ENCODE data around the gene CPNE1. TPM values are rescaled to one million over a fixed set of nuclear protein-coding genes. Genes with fewer than 3 reads are reported as not detected.
"Not testable (repeated sequence)": the region's sequence is repeated elsewhere in the genome, so short reads cannot be mapped to it uniquely, and the experiment has no call there.

The CPNE1 gene
- total RNA-seq, 1 donor from 2014 or later = 42.3 TPM

- peak; percentile 56 for ATAC-seq
- no peak for DNase-seq (ENCODE audit: low spot score)
Observed at GRCh38 chr20:35698298-35699126, 33.8 kb upstream of the CPNE1 start.

DNA sequence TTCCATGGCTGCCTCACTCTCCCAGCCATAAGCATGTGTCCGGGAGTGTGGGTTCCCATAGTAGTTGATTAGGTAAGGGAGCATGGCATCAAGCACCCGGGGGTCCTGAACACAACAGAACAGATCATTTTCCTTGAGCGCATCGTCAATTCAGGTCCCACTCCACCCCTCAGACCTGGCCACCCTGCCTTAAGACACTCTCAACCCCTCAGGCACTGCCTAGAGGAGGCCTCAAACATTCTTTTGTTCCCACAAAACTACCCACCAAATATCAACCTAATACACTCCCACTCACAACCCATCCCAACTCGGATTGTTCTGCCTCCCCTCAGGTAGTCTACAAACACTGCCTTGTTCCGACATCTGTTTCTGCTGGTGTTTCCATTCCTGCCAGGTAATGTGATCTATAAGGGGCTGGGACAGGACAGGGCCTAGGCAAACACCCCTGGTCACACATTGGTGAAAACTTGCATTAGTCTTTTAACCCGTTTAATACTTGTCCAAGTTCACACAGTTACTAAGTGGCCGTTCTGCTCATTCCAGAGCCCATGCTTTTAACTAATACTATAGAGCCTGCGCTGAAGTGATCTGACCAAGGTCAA lies 33.1 kb upstream of the CPNE1 start:
- peak; percentile 23 for DNase-seq (ENCODE audit: low spot score)
- no peak for ATAC-seq

DNA sequence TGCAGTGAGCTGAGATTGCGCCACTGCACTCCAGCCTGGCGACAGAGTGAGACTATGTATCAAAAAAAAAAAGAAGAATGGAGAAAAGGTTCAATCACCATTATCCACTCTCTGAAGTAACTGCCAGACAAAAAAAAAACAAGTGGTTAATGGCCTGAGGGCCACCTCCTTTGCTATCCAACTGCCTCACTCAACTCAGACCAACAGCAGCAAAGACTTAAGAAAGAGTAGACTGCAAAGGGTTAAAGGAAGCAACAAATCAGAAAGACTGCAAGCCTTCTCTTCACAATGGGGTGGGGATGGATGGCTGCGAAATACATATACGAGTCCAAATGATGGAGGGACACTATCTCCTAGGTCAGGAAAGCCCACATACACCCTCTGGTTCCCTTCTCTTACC lies 31.3 kb upstream of the CPNE1 start:
- no peak for ATAC-seq
- DNase-seq (ENCODE audit: low spot score) = no peak

DNA sequence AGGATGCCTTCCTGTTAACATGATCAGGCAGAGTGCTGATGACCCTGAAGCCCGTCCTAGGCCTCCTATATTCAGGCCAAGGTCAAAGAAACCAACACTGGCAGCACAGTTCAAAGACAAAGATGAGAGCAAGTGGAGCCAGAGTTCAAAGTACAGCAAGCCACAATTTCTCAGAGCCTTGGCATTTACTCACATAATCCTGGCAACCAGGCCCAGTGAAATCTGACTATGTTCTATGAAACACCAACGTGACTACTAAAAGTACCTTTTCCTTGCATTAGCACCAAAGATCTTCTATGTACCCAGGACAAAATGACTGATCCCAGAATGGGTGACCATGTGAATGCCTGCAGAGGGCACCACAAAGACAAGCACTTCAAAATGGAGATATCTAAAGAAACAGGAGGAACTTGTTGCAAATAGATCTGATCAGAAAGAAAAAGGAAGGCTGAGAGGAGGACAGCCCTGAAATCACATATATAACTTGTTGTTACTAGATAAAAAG lies 30.6 kb upstream of the CPNE1 start:
- ATAC-seq (peak; percentile 2), DNase-seq (ENCODE audit: low spot score) (no peak)

- ATAC-seq = peak; percentile 98
- peak; percentile 60 for DNase-seq (ENCODE audit: low spot score)
Observed at GRCh38 chr20:35690265-35690664, 25.6 kb upstream of the CPNE1 start.

DNA sequence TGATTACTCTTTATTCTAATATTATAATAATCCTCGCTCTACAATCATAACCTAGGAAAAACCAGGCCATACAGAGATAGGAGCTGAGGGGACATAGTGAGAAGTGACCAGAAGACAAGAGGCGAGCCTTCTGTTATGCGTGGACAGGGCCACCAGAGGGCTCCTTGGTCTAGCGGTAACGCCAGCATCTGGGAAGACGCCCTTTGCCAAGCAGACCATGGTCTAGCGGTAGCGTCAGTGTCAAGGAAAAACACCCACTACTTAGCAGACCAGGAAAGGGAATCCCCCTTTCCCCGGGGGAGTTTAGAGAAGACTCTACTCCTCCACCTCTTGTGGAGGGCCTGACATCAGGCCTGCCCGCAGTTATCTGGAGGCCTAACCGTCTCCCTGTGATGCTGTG lies 22.2 kb upstream of the CPNE1 start:
- ATAC-seq; DNase-seq (ENCODE audit: low spot score): not testable (repeated sequence)

DNA sequence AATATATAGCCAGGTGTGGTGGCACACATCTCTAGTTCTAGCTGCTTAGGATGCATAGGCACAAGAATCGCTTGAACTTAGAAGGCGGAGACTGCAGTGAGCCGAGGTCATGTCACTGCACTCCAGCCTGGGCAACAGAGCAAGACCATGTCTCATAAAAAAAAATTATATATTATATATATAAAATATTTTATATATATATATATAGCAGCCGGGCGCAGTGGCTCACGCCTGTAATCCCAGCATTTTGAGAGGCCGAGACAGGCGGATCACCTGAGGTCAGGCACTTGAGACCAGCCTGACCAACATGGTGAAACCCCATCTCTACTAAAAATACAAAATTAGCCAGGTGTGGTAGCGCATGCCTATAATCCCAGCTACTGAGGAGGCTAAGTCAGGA lies 20.7 kb upstream of the CPNE1 start:
- not testable (repeated sequence) for DNase-seq (ENCODE audit: low spot score); ATAC-seq

- DNase-seq (ENCODE audit: low spot score) (no peak), ATAC-seq (no peak)
Observed at GRCh38 chr20:35681960-35682359, 17.3 kb upstream of the CPNE1 start.

DNA sequence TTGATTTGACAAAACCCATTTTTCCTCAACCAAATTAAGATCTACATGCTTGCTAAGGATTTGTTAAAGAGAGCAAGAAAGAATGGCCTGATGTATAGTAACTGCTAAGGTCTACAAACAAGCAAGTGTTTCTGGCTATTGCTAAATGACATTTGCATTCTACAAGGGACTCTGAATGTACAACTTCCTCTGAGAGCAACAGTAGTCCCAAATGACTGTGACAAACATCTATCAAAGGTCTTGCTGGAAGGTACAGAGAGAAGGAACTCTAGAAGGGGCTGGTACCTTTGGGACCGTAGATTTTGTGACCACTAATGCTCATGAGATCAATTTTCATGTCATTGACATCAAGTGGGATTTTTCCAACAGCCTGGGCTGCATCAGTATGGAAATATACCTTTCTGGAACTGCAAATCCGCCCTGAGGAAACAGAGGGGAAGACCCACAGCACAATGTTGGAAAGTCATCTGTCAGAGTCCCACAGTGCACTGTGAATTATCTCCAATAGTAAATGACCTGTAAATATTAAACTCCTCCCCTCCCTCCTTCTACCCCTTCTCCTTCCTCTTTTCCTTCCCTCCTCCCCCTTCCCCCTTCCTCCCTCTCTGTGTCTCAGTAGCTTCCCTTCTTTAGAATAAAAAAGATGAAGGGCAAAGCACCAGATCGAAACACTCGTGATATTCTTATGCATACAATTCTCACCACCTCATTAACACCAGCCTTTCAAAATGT lies 15.9 kb upstream of the CPNE1 start:
- peak; percentile 26 for DNase-seq (ENCODE audit: low spot score)
- ATAC-seq = no peak

GRCh38 chr20:35674921-35675320 lies 10.2 kb upstream of the CPNE1 start:
- peak; percentile 28 for DNase-seq (ENCODE audit: low spot score)

DNA sequence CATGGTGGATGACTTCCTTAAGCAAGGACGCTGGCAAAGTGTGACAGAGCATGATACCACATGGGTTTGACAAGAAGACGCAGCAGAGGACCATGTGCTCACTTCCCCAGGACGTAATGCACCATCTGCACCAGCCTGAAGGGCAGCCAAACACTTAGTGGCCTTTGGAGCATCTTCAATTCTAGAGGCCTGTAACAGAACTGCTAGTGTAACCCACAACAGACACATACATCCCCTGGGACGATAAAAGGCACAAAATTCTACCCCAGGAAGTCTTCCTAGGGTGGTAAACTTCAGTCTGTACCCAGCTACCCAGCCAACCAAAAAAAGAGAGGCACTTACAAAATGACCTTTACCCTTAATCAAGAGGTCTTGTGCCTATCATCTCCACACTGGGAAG lies 9.2 kb upstream of the CPNE1 start:
- ATAC-seq (no peak), DNase-seq (ENCODE audit: low spot score) (peak; percentile 22)

More at GRCh38 chr20:35674921-35675320, 10.2 kb upstream of the CPNE1 start:
- no peak for ATAC-seq

DNA sequence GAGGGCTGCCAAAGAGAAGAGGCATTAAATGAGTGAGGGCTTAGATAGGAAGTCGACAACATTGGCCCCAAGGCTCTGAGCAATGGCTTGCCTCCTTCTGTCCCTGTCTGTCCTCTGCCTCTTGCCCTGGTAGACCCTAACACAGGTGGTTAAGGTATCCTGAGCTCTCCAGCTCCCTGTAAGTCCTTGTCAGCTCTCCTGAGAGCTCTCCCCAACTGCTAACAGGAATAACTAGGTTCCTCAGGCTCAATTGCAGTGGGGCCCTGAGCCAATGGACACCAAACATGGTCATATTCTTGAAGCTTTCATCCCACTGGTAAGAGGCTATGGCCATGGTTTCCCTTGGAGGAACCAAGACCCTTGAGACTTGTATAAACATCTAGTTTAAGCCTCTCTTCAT lies 5.0 kb upstream of the CPNE1 start:
- DNase-seq (ENCODE audit: low spot score) (peak; percentile 26), ATAC-seq (no peak)

- DNase-seq (ENCODE audit: low spot score) = no peak
Observed at GRCh38 chr20:35669221-35669620, 4.5 kb upstream of the CPNE1 start.

DNA sequence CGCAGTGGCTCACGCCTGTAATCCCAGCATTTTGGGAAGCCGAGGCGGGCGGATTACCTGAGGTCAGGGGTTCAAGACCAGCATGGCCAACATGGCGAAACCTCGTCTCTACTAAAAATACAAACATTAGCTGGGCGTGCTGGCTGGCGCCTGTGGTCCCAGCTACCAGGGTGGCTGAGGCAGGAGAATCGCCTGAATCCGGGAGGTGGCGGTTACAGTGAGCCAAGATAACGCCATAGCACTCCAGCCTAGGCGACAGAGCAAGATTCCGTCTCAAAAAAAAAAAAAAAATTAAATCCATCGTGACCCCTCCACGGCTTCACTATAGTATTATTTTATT lies 1.2 kb upstream of the CPNE1 start:
- DNase-seq (ENCODE audit: low spot score) (no peak), ATAC-seq (no peak)

More at GRCh38 chr20:35669221-35669620, 4.5 kb upstream of the CPNE1 start:
- ATAC-seq = no peak

DNA sequence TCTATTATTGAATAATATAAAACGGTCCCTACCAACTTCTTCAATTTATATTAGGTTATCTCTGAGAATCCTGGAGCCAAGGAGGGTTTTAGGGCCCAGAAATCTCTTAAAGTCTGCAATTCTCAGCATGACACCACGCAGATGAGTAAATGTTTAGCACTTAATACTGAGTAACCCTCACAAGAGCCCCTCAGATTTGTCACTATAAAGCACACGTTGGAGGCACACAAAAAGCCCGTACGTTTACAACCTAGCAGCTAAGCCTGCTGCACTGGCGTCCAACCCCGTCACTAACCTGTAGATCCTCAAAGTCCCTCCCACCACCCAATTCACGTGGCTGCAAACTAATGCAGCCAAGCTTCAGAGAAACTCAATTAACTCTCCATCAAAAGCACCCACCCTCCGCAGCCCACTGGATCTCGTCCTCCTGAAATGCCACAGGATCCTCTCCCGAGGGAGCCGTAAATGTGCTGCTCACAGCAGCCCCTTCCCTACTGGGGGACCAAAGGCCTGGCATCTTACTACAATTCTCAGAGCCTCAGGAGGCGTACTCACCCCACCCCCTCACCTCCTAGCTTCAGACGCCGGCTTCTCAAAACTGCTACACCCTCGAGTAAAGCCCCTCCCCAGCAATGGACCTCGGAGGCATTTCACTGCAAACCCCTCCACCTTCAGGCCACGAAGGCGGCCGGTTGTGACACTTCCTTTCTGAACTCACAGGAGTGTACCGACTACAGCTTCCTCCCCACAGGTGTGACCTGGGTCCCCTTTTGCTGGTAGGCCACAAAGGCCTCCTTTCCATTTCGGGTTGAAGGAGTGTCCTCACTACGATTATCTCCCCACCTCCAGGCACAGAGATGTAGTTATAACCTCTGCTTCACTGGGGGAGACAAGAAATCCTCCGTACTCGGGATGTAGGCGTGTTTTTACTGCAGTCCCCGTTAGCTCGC lies 909 bp downstream of the CPNE1 start:
- DNase-seq (ENCODE audit: low spot score) = peak; percentile 60
- ATAC-seq = peak; percentile 46

DNA sequence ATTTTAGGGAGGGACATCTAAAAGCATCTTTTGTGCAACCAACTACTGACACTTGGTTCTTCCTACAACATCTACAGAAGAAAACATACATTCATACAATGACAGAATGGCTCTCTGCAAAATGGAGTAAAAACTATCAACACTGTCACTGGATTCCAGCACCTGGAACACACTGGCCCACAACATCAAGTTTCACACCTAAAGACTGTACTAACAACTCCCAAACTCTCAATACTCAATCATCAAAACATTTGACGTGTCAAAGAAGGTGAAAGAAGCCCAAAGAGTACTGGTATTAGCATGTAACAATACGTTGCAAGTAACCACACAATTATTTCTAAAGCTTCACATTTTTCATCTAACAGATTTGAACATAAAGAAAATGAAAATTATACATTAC lies 2.1 kb downstream of the CPNE1 start:
- no peak for ATAC-seq
- DNase-seq (ENCODE audit: low spot score) = no peak

DNA sequence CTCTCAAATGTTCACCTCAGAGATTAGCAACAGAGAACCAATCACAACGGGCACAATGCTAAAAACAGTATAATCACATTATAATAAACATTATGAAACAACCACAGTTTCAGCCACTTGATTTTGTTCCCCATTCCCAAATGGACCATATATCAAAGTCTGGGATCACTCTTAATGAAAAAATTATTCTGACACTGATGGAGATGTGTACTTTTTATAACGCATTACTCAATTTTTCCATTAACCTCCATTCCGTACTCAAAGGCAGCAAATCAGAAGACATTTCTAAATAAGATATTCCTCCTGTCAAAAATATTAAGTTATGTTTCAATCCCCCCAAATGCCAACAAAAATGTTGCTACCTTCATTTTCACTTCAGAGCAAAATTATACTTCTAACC lies 2.8 kb downstream of the CPNE1 start:
- ATAC-seq (no peak), DNase-seq (ENCODE audit: low spot score) (no peak)

DNA sequence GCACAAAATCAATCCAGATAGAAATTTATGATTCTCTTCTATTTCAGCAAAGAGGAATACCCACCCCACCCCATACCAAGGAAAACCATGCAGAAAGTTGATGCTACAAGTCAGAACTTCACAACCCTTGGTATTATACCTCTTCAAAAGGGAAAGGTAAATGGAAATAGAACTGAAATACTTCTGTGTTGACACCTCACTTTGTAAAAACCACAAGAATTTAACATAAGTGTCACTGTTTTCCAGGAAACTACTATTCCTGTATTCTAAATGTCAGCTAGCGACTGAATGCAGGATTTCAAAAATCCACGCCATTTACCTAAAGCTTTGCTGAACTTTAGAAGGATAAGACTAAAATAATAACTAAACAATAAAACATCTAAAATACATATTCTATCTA lies 3.6 kb downstream of the CPNE1 start:
- ATAC-seq (no peak), DNase-seq (ENCODE audit: low spot score) (no peak)

DNA sequence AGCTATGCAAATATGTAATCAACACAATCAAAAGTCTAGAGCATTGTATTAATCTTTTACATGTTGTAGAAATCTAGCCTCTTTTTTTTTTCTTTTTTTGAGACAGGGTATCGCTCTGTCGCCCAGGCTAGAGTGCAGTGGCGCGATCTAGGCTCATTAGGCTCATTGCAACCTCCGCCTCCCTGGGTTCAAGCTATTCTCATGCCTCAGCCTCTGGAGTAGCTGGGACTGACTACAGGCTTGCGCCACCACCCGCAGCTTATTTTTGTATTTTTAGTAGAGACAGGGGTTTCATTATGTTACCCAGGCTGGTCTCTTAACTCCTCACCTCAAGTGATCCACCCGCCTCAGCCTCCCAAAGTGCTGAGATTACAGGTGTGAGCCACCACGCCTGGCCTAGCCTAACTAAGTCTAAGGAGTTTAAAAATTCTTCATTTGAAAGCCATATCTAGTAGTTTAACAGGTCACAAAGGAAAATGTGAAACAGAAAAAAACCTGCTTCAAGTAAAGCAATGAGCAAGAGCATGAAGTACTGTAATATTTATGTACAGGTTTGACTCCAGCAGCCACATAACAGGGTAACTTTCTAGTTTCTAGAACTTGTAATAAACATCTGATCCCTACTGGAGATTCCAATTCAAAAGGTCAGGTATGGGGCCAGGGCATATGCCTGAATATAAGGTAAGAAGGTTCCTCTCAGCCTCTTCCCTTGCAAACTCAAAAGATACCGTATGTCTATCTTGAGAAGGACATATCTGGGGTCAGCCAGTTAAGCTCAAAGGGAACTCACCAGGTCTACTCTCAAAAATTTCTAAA lies 4.4 kb downstream of the CPNE1 start:
- DNase-seq (ENCODE audit: low spot score) (no peak), ATAC-seq (no peak)

- ATAC-seq = peak; percentile 36
- DNase-seq (ENCODE audit: low spot score) = no peak
Observed at GRCh38 chr20:35657271-35657670, 7.4 kb downstream of the CPNE1 start.
